ENCODE data around the gene RUNX2.

RUNX2 gene

DNA sequence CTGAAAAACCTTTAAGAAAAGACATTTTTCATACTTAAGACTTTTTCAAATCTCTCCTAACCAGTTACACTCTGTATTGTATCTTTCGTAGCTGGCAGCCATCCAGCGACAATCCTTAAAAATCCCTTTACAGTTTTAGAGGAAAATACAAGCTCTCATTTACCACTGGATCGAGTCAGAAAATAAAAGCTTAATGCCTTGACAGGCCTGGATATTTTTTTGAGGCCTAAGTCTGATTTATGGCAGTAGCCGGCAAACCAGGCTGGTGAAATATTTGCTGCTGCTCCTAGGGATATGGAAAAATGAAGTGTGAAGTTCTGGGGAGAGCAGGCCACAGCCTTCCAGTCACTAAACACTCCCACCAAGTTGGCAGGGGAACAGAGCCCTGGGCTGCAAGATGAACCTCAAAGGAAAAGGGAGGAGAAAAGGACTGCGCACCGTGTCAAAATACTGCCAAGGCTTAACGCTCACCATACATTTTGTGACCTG, 262.6 kb downstream of the RUNX2 start:
- DNase-seq (ENCODE audit: low read depth) = no peak

DNA sequence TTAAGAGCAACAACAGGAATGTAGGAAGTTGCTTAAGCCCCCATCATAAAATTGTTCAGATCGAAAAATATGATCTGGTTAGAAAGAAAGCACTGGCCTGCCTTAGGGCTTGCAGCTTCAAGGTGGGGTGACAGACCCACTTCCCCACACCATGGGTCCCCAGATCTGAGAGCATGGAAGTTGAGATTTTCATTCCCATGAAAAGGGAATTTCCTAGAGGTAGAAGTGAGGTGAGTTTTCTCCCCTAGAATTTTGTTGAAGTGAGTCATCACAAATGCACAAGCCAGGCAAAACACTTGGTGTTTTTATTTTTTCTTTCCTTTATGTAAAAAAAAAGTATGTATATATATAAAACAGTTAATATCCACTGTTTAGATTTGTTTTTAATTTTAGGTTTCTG, 263.2 kb downstream of the RUNX2 start:
- no peak for DNase-seq (ENCODE audit: low read depth)

DNA sequence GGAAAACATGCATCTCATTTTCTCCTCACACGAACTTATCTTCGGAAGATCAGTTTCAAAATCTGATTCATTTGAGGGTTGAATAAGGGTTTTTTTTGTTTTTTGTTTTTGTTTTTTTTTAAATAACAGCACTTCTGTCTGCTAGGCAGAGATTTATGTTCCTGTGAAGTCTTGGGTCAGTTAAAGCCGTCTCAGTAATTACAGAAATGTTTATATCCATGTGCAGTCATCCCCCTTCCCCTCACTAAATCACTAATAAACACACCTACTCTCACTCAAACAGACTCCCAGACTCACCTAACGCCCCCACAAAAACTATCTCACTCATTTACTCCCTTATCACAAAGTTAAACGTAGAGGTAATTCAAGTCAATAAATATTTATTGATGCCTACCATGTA, 263.8 kb downstream of the RUNX2 start:
- no peak for DNase-seq (ENCODE audit: low read depth)

DNA sequence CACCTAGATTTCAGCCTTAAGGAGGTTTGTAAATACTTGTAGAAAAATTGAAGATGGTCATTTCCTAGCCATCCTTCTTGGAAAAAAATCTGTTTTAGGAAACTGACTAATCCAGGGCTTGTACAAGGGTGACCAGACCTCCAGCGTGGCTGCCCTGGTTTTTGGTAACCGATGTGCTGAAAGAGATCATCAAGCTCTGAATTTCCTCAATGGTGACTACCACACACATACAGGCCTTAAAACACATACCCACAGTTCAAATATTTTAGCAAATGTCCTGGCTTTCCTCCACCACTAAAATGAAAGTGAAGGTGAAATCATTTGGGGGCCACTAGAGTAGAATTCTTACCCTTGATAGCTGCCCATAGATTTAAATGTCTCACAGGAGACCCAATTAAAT, 264.9 kb downstream of the RUNX2 start:
- no peak for DNase-seq (ENCODE audit: low read depth)

DNA sequence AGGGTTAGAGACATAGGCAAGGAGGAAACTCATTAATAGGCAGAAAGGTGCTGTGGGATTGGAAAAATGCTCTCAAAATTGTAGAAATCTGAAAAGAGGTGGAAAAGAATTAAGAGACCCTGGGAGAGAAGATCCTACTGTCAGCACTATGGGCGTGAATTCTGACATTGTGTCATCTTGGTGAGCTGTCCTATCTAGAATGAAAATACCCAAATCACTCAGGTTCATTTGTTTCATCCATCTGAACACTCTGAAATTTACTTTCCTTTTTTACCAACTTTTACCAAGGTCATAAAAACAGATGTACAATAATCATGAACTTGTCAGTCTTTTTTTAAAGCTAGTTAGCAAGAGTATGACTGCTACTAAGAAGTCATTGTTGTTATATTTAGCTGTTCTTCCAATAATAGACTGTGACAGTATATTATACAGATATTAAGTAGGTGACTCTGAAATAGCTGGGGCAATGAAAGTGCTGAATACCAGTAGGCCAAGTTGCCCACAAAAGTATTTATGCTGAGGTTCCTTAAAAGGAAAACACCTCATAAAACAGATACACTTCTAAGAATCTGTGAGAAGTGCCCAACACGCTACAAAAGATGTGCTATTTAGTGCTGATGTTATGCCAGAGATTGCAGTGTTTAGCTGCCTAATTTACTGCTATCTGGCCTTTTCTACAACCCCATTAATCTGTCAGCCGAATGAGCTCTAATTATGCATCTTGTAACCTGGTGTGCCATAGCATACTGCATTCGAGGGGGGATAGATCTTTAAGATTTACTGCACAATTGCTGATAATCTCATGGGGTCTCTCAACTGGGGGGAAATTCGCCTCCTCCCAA, 267.1 kb downstream of the RUNX2 start:
- DNase-seq (ENCODE audit: low read depth) = no peak

- DNase-seq (ENCODE audit: low read depth) = no peak
Observed at GRCh38 chr6:45597424-45597823, 269.3 kb downstream of the RUNX2 start.

- DNase-seq (ENCODE audit: low read depth) = no peak
Observed at GRCh38 chr6:45599053-45599452, 270.9 kb downstream of the RUNX2 start.

DNA sequence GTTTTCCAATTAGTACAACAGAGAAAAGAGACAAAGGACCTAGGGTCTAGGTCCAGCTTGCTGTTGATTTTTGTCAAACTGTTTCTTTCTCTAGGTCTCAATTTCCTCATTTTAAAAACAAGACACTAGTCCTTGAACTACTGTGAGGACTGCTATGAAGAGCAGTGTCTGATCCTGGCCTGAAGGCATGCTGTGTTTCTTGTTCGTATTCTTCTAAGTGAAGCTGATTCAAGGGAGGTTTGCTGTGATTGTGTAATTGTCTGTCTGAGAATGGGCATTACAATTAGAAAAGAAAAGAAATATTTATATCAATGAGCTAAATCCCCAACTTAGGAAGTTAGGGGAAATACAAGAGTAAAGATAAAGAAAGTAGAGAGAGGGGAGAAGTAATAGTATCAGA, 277.8 kb downstream of the RUNX2 start:
- no peak for DNase-seq (ENCODE audit: low read depth)

- DNase-seq (ENCODE audit: low read depth) = no peak
Observed at GRCh38 chr6:45606831-45607400, 278.8 kb downstream of the RUNX2 start.

DNA sequence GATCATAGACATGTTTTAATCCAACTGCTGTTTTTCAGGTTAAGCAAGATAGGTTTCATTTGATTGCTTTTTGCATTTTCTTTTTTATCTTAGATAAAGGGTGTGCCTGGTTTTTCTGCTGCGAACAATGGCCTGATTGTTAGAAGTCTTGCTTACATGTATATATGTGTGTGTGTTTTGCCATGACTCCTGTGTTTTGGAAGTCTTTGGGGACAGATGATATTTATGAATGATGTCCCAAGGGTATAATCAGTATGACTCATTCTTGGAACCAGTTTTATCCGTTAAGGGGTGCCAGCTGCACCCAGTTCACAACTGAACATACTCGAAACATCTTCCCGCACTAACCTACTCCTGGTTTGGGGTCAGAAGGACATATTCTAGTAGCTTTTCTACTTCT, 279.7 kb downstream of the RUNX2 start:
- no peak for DNase-seq (ENCODE audit: low read depth)

DNA sequence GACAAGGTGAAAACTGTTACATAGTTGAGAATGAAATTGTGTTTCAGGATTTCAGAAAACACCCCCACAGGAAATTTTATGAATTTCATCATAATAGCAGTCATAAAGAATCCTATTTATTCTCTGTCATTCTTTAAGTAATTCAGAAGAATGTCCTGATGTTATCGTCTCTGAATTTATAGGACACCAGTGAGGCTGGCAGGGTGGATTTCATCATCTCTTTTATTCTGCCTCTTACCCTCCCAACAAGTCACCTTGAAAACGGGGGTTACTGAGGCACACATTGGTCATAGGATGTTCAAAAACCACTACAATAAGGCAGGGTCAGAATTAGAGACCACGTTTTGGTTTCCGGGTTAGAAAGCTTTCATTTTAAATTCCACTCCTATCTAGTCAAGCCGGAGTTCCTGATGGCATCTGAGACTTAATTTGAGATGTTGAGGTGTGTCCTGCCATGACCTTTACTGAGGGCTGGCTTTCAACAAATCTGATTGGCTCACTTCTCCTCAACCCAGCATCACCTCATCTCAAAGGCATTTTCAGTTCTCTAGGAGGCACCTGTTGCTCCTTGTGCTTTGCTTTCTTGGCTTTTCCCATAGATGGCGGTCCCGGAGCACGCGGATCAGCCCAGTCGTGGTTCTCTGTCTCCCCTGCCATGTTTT, 280.3 kb downstream of the RUNX2 start:
- no peak for DNase-seq (ENCODE audit: low read depth)

DNA sequence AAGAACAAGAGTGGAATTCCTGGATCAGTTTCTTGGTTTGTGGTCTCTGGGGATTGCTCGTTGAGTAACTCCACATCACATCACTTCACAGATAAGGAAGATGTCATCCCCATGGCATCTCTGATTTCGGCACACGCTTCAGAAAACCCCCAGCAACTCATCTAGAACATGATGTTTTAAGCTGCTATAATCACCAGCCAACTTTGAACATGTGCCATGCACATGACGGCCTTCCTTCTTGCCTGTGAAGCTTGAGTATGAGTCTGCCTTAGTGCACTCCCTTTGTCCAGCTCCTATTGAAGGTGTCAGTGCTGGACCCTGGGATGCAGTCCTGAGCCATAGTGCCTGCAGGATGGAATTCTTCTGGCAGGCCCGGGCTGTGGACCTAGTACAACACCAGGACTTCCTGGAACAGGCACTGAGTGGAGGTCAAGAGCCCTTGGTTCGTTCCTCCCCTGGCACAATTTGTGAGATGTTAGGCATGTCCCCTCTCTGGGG, 281.1 kb downstream of the RUNX2 start:
- peak; percentile 96 for DNase-seq (ENCODE audit: low read depth)

GRCh38 chr6:45610374-45610773, 282.2 kb downstream of the RUNX2 start:
- no peak for DNase-seq (ENCODE audit: low read depth)

DNA sequence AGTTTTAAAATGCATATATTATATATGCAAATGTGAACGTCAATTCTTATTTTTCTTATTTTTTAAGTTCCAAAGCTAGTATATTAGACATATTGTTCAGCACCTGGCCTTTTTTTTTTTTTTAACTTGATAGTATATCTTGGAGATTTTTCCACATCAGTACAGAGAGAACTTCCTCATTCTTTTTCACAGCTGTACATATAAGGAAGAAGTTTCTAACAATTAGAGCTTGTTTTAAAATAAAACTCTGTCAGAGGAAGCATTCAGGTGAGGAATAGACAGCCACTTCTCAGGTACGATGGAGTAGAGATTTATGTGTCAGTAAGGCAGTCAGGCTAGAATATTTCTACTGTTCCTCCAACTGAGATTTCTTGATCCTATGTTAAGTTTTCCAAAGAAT, 282.7 kb downstream of the RUNX2 start:
- no peak for DNase-seq (ENCODE audit: low read depth)

DNA sequence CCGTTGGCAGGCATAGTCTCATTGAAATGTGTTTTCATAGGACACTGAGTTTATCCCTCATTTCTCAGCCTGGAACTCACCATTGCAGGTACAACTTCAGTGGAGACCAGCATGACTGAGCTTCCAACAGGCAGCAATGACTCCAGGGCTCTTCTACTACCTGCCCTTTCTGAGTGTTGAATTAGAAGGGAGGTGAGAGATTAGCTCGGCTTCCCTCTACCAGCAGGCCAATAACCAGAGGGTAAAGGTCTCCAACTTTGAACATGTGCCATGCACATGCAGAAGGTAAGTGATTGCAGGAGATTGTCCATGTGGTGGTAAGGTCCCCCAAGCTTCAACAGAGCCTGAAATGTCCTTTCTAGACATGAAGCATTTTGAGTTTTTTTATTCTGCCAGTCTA, 283.4 kb downstream of the RUNX2 start:
- no peak for DNase-seq (ENCODE audit: low read depth)

- no peak for DNase-seq (ENCODE audit: low read depth)
Observed at GRCh38 chr6:45613656-45614055, 285.5 kb downstream of the RUNX2 start.

GRCh38 chr6:45614488-45615285, 286.6 kb downstream of the RUNX2 start:
- DNase-seq (ENCODE audit: low read depth) = no peak

GRCh38 chr6:45616209-45616608, 288.1 kb downstream of the RUNX2 start:
- no peak for DNase-seq (ENCODE audit: low read depth)

- no peak for DNase-seq (ENCODE audit: low read depth)
Observed at GRCh38 chr6:45617441-45617840, 289.3 kb downstream of the RUNX2 start.

- DNase-seq (ENCODE audit: low read depth) = no peak
Observed at GRCh38 chr6:45618259-45618658, 290.1 kb downstream of the RUNX2 start.

DNA sequence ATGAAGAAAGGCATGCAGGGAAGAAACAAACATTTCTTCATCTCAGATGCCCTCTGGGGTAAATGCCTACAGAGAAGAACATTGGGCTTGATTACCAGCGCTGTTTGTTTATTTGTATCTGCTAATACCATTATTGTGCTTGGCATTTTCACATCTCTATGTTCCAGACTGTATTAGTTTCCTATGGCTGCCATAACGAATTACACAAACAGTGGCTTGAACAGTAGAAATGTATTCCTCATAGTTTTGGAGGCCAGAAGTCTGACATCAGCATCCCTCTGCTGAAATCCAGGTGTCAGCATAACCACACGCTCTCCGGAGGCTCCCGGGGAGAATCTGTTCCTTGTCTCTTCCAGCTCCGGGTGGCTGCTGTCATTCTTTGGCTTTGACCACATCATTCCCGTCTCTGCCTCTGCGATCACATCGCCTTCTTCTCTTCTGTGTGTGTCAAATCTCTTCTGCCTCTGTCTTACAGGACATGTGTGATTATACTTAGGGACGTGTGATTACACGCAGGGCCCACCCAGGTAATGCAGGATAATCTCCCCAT, 291.2 kb downstream of the RUNX2 start:
- DNase-seq (ENCODE audit: low read depth) = peak; percentile 57

DNA sequence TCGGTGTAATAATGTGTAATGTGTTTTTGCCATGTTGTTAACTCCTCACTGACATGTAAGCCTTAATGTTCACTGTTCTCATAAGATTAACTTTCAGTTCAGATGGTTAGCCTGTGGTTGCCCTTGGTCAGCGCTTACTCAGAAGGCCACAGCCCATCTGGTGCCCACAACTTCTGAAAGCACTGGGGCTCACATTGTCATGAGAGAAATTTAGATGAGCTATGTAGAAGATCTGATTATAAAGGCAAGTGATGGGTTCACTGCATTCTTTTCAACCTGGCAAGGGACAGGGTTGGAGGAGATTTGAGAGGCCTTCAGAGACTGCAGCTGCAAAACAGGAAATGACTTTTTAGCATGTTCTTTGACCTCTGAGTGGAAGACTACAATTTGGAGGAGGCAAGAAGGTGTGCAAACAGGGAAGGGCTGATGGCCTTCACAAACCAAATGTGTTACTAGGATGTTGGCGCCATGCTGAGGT, 291.9 kb downstream of the RUNX2 start:
- DNase-seq (ENCODE audit: low read depth) = peak; percentile 46

Measured in non-pigmented ciliary epithelial cell (primary cell).